GM23248 (cell line): ENCODE measurements around the gene GLIPR2. TPM values are rescaled to one million over a fixed set of nuclear protein-coding genes. Genes with fewer than 3 reads are reported as not detected.
A peak's percentile ranks its signal among the peaks of the same experiment; 100 is the strongest.

ENCODE experiments used
- DNase-seq: peaks from one replicate; pipeline ENCODE4 v3.0.0-alpha.2; 2015
- H2AFZ ChIP-seq: fragments of 200-600 bp; sonication (generic); 2 replicates; pipeline ENCODE4 v1.6.1; 2016; ENCODE audit warnings: antibody characterized with exemption
- H3F3A ChIP-seq: fragments of 200-600 bp; sonication (generic); 2 replicates; pipeline ENCODE4 v1.6.1; 2016; ENCODE audit warnings: mild to moderate bottlenecking, antibody characterized with exemption, mixed run types; ENCODE audit not compliant: insufficient read depth
- H3K27ac ChIP-seq: fragments of 200-600 bp; sonication (generic); 2 replicates; pipeline ENCODE4 v1.5.1; 2016; ENCODE audit warnings: mild to moderate bottlenecking
- H3K27me3 ChIP-seq: fragments of 200-600 bp; sonication (generic); replicated peaks from 2 replicates; pipeline ENCODE4 v1.6.1; 2016; ENCODE audit warnings: mild to moderate bottlenecking; ENCODE audit not compliant: insufficient read depth
- H3K36me3 ChIP-seq: fragments of 200-600 bp; sonication (generic); 2 replicates; pipeline ENCODE4 v1.6.1; 2016; ENCODE audit warnings: low read depth, mild to moderate bottlenecking
- H3K4me1 ChIP-seq: fragments of 200-600 bp; sonication (generic); 2 replicates; pipeline ENCODE4 v1.6.1; 2016; ENCODE audit warnings: mild to moderate bottlenecking; ENCODE audit not compliant: insufficient read depth
- H3K4me2 ChIP-seq: fragments of 200-600 bp; sonication (generic); one replicate; pipeline ENCODE4 v1.6.1; 2016; ENCODE audit warnings: mild to moderate bottlenecking; ENCODE audit not compliant: unreplicated experiment
- H3K4me3 ChIP-seq: fragments of 200-600 bp; sonication (generic); 2 replicates; pipeline ENCODE4 v1.5.1; 2016; ENCODE audit warnings: mild to moderate bottlenecking
- H3K79me2 ChIP-seq: fragments of 200-600 bp; sonication (generic); 2 replicates; pipeline ENCODE4 v1.6.1; 2016; ENCODE audit warnings: mild to moderate bottlenecking; ENCODE audit not compliant: insufficient read depth
- H3K9ac ChIP-seq: fragments of 200-600 bp; sonication (generic); 2 replicates; pipeline ENCODE4 v1.6.1; 2016; ENCODE audit warnings: mild to moderate bottlenecking
- H3K9me2 ChIP-seq: fragments of 200-600 bp; sonication (generic); 2 replicates; pipeline ENCODE4 v1.6.1; 2016; ENCODE audit warnings: mixed run types, mild to moderate bottlenecking, moderate library complexity; ENCODE audit not compliant: insufficient read depth
- H3K9me3 ChIP-seq: fragments of 200-600 bp; sonication (generic); one replicate; pipeline ENCODE4 v1.6.1; 2017; ENCODE audit warnings: low read depth
- H4K20me1 ChIP-seq: fragments of 200-600 bp; sonication (generic); 2 replicates; pipeline ENCODE4 v1.6.0; 2016; ENCODE audit not compliant: insufficient read depth
- EZH2 ChIP-seq: fragments of 200-600 bp; sonication (generic); IDR thresholded peaks from 2 replicates; pipeline ENCODE4 v1.6.1; 2018; ENCODE audit warnings: antibody characterized with exemption, mild to moderate bottlenecking; ENCODE audit not compliant: insufficient read depth, poor library complexity, severe bottlenecking
- EZH2phosphoT487 ChIP-seq: fragments of 200-600 bp; sonication (generic); IDR thresholded peaks from 2 replicates; pipeline ENCODE4 v1.6.1; 2018; ENCODE audit warnings: antibody characterized with exemption, moderate library complexity, mild to moderate bottlenecking, low read depth; ENCODE audit not compliant: insufficient read depth
- WGBS, 2 experiments: methylation state at CpG; one replicate each; pipeline ENCODE4 v1.1.6; 2015 to 2017; ENCODE audit warnings: low lambda C conversion rate in 2 of 2, low coverage in 1 of 2; ENCODE audit errors: missing lambda C conversion rate in 2 of 2; 5-methylcytosine and 5-hydroxymethylcytosine counted together
- in situ Hi-C: fragments of 300-500 bp; cut with MboI; formaldehyde crosslinking; loops from 2 replicates; pipeline ENCODE4 v1.15.0; 2020
- polyA plus RNA-seq: library from polyadenylated mRNA; unstranded; fragments of >200 nt; fragmentation: Nextera tagmentation; extraction: Ambion mirVana; gene quantifications from 2 replicates; pipeline ENCODE4 v1.2.1, GENCODE V29; 2016
- total RNA-seq: library from RNA; depleted of rRNA; stranded (reverse); fragments of >200 nt; shearing (Covaris generic); gene quantifications from 2 replicates; pipeline ENCODE4 v1.2.3, GENCODE V29; 2014

Gene GLIPR2
- total and polyA plus RNA-seq, 2 experiments from 2014 or later = 27.5 to 47.5 TPM

GRCh38 chr9:36100532-36100931 is 36.0 kb upstream of the GLIPR2 start:
- Histone ChIP-seq H3K9ac (peak overlapping the region; percentile 8; the same call in 1 of the 2 replicates), H3K79me2 (peaks cover 11% of the 10 kb centered on the region; the same call in 1 of the 2 replicates), H3K4me1 (peaks cover 63% of the 10 kb centered on the region), H3F3A (peaks cover 72% of the 10 kb centered on the region), H3K27ac (peak overlapping the region; percentile 90), H3K9me2 (no peaks in the 10 kb centered on the region), H3K36me3 (peaks cover 15% of the 10 kb centered on the region), H3K4me2 (peak overlapping the region; percentile 65), H2AFZ (no peak overlapping the region), H3K4me3 (no peak overlapping the region; the same call in 1 of the 2 replicates), H3K9me3 (no peaks in the 10 kb centered on the region), H4K20me1 (no peaks in the 10 kb centered on the region), H3K27me3 (no peaks in the 10 kb centered on the region)
- WGBS, 2 experiments = 6 to 18% methylated on average over 3 of the region's 3 CpGs
- in situ Hi-C loops = no loop called here
- peak; percentile 50 for DNase-seq
- TF ChIP-seq EZH2 (no peak), EZH2phosphoT487 (no peak)

- H3K79me2 ChIP-seq = peaks cover 14% of the 10 kb centered on the region; the same call in 1 of the 2 replicates
- H3K4me3 ChIP-seq = no peak overlapping the region
- peaks cover 63% of the 10 kb centered on the region for H3K4me1 ChIP-seq
- no peaks in the 10 kb centered on the region for H3K9me2 ChIP-seq
- H3K9me3 ChIP-seq = no peaks in the 10 kb centered on the region
- in situ Hi-C loops = no loop called here
- peaks cover 65% of the 10 kb centered on the region for H3F3A ChIP-seq
- peak; percentile 96 for DNase-seq
- peak overlapping the region; percentile 90 for H3K27ac ChIP-seq
- 8 to 9% methylated on average over 4 of the region's 4 CpGs for WGBS, 2 experiments
- peaks cover 24% of the 10 kb centered on the region for H3K36me3 ChIP-seq
- H3K27me3 ChIP-seq = no peaks in the 10 kb centered on the region
- TF ChIP-seq EZH2 (no peak), EZH2phosphoT487 (0 out of 2 replicates have a peak, but pooled peaks have one; percentile 52)
- peak overlapping the region; percentile 49 for H3K4me2 ChIP-seq
- no peak overlapping the region for H2AFZ ChIP-seq
- H3K9ac ChIP-seq = peak overlapping the region; percentile 51
- no peaks in the 10 kb centered on the region for H4K20me1 ChIP-seq
These were observed 34.4 kb upstream of the GLIPR2 start for GRCh38 chr9:36101916-36102741.

GRCh38 chr9:36102742-36103495 is 33.6 kb upstream of the GLIPR2 start:
- Histone ChIP-seq H3F3A (peaks cover 57% of the 10 kb centered on the region), H2AFZ (no peak overlapping the region), H3K27ac (peak overlapping the region; percentile 90), H4K20me1 (no peaks in the 10 kb centered on the region), H3K4me1 (peaks cover 58% of the 10 kb centered on the region), H3K9me3 (no peaks in the 10 kb centered on the region), H3K9ac (peak overlapping the region; percentile 51), H3K36me3 (peaks cover 26% of the 10 kb centered on the region), H3K4me2 (peak overlapping the region; percentile 4), H3K4me3 (no peak overlapping the region), H3K27me3 (no peaks in the 10 kb centered on the region), H3K79me2 (peaks cover 14% of the 10 kb centered on the region; the same call in 1 of the 2 replicates), H3K9me2 (no peaks in the 10 kb centered on the region)
- 15 to 18% methylated on average over 10 of the region's 10 CpGs for WGBS, 2 experiments
- in situ Hi-C loops = no loop called here
- DNase-seq = peak; percentile 88
- TF ChIP-seq EZH2phosphoT487 (no peak), EZH2 (no peak)

- no peaks in the 10 kb centered on the region for H3K27me3 ChIP-seq
- no peak for TF ChIP-seq EZH2phosphoT487
- TF ChIP-seq EZH2 = no peak
- in situ Hi-C loops = no loop called here
- no peak overlapping the region for H3K27ac ChIP-seq
- H3K36me3 ChIP-seq = peaks cover 85% of the 10 kb centered on the region
- 52 to 55% methylated on average over 2 of the region's 2 CpGs for WGBS, 2 experiments
- peaks cover 37% of the 10 kb centered on the region for H3F3A ChIP-seq
- peak; percentile 30 for DNase-seq
- H3K9ac ChIP-seq = no peak overlapping the region
- peaks cover 10% of the 10 kb centered on the region for H3K4me1 ChIP-seq
- no peak overlapping the region for H3K4me3 ChIP-seq
- no peak overlapping the region for H3K4me2 ChIP-seq
- H3K9me3 ChIP-seq = no peaks in the 10 kb centered on the region
- H3K9me2 ChIP-seq = no peaks in the 10 kb centered on the region
- H3K79me2 ChIP-seq = peaks cover 14% of the 10 kb centered on the region; the same call in 1 of the 2 replicates
- H4K20me1 ChIP-seq = no peaks in the 10 kb centered on the region
- no peak overlapping the region for H2AFZ ChIP-seq
These were observed 27.5 kb upstream of the GLIPR2 start for GRCh38 chr9:36109071-36109470.
